GM12878 (cell line): ENCODE measurements around the gene CNNM2.

Experiments used
- HCFC1 ChIP-seq: fragments of 150-350 bp; IDR thresholded peaks from 2 replicates; pipeline ENCODE4 v1.6.1; 2014; ENCODE audit warnings: low read length
- MAX ChIP-seq: IDR thresholded peaks from 2 replicates; pipeline ENCODE4 v1.6.1; 2012; ENCODE audit warnings: low read depth, low read length, improper control_type of control experiment
- SIN3A ChIP-seq: IDR thresholded peaks from 2 replicates; pipeline ENCODE4 v1.6.1; 2012; ENCODE audit warnings: low read depth, low read length, improper control_type of control experiment
- TF ChIP-seq, protein P1 (sequence below): IDR thresholded peaks from 2 replicates; pipeline ENCODE4 v1.6.1; 2012; ENCODE audit warnings: low read depth, low read length, improper control_type of control experiment
- TF ChIP-seq, protein P2 (sequence below), 3 experiments: IDR thresholded peaks in 2 of 3; conservative IDR thresholded peaks in 1 of 3; 2 replicates each; pipeline ENCODE4 v1.5.1; 2011; ENCODE audit warnings: low read depth in 3 of 3, low read length in 3 of 3, mild to moderate bottlenecking in 3 of 3, control low read depth in 2 of 3, moderate library complexity in 2 of 3, inconsistent platforms in 1 of 3, mixed read lengths in 1 of 3; ENCODE audit not compliant: control insufficient read depth in 2 of 3, insufficient read depth in 1 of 3; ENCODE audit errors: extremely low read depth in 1 of 3

DNA sequence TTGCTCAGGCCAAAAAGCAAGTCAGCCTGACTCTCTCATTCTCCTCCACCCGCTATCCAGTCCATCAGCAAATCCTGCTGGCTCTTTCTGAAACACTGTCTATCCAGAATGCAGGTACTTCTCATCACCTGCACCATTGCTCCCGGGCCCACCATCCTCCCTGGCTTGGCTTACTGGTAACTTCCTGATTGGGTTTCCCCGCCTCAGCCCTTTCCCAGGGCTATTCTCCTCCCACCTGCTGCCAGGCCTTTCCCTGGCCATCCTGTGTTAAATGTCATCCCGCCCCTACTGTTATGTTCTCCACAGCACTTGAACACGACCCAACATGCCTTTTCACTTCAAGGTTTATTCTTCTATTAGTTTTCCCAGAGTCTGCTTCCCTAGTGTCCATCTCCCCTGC, 124.0 kb downstream of the CNNM2 start:
- TF ChIP-seq, protein P1, sequence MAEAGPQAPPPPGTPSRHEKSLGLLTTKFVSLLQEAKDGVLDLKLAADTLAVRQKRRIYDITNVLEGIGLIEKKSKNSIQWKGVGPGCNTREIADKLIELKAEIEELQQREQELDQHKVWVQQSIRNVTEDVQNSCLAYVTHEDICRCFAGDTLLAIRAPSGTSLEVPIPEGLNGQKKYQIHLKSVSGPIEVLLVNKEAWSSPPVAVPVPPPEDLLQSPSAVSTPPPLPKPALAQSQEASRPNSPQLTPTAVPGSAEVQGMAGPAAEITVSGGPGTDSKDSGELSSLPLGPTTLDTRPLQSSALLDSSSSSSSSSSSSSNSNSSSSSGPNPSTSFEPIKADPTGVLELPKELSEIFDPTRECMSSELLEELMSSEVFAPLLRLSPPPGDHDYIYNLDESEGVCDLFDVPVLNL = no peak
- TF ChIP-seq, protein P2, sequence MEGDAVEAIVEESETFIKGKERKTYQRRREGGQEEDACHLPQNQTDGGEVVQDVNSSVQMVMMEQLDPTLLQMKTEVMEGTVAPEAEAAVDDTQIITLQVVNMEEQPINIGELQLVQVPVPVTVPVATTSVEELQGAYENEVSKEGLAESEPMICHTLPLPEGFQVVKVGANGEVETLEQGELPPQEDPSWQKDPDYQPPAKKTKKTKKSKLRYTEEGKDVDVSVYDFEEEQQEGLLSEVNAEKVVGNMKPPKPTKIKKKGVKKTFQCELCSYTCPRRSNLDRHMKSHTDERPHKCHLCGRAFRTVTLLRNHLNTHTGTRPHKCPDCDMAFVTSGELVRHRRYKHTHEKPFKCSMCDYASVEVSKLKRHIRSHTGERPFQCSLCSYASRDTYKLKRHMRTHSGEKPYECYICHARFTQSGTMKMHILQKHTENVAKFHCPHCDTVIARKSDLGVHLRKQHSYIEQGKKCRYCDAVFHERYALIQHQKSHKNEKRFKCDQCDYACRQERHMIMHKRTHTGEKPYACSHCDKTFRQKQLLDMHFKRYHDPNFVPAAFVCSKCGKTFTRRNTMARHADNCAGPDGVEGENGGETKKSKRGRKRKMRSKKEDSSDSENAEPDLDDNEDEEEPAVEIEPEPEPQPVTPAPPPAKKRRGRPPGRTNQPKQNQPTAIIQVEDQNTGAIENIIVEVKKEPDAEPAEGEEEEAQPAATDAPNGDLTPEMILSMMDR (IDR thresholded peaks at IDR 0.05 in 2 of 3, conservative IDR thresholded peaks at IDR 0.05 in 1 of 3; ENCODE audit: control insufficient read depth in 2 of 3, extremely low read depth in 1 of 3, insufficient read depth in 1 of 3, low read depth in 3 of 3, low read length in 3 of 3) = no peak
- no peak for TF ChIP-seq SIN3A
- no peak for TF ChIP-seq MAX
- TF ChIP-seq HCFC1 = no peak
